Nephron (organoid): Measurements from ENCODE around the gene FIBP.
A peak's percentile ranks its signal among the peaks of the same experiment; 100 is the strongest.

ENCODE experiments used
- H3K27ac Mint-ChIP-seq, 3 experiments: 2 replicates each; pipeline ENCODE4 v1.8.0; 2020; ENCODE audit warnings: mixed read lengths in 3 of 3, mild to moderate bottlenecking in 2 of 3, moderate library complexity in 1 of 3
- H3K27me3 Mint-ChIP-seq: 2 replicates; pipeline ENCODE4 v1.8.0; 2021; ENCODE audit warnings: low read depth, mild to moderate bottlenecking, moderate library complexity, mixed read lengths
- H3K36me3 Mint-ChIP-seq: 2 replicates; pipeline ENCODE4 v1.8.0; 2020; ENCODE audit warnings: low read depth, mixed read lengths
- H3K4me1 Mint-ChIP-seq: 2 replicates; pipeline ENCODE4 v1.8.0; 2020; ENCODE audit warnings: mixed read lengths
- H3K4me3 Mint-ChIP-seq, 3 experiments: 2 replicates each; pipeline ENCODE4 v1.8.0; 2020; ENCODE audit warnings: mild to moderate bottlenecking in 3 of 3, mixed read lengths in 3 of 3, moderate library complexity in 2 of 3
- H3K9me3 Mint-ChIP-seq: 2 replicates; pipeline ENCODE4 v1.8.0; 2020; ENCODE audit warnings: mixed read lengths
- TF ChIP-seq, protein P1 (sequence below), 3 experiments: fragments of 200-600 bp; sonication (generic); IDR thresholded peaks; one replicate each; pipeline ENCODE4 v1.5.0; 2021; ENCODE audit warnings: antibody characterized with exemption in 3 of 3; ENCODE audit not compliant: unreplicated experiment in 3 of 3

The FIBP gene

DNA sequence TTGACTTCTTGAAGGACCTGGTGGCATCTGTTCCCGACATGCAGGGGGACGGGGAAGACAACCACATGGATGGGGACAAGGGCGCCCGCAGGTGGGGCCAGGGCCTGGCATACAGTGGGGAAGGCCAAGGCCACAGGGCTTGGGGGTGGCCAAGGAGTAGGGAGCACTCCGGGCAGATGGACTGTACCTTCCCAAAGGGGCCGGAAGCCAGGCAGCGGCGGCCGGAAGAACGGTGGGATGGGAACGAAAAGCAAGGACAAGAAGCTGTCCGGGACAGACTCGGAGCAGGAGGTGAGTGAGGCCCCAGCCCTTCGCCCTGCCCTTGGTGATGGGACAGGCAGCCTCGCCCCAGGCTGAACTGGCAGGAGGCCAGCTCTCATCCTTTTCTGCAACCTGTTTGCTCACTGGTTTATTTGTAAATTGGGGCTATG, 32.1 kb upstream of the FIBP start:
- Mint-ChIP-seq H3K9me3 (no peaks in the 10 kb centered on the region), H3K27me3 (no peaks in the 10 kb centered on the region), H3K4me1 (peaks cover 11% of the 10 kb centered on the region), H3K27ac (no peak overlapping the region), H3K36me3 (peaks cover 25% of the 10 kb centered on the region), H3K4me3 (peak overlapping the region; percentile 90 to 91 (median 90))
- TF ChIP-seq, protein P1, sequence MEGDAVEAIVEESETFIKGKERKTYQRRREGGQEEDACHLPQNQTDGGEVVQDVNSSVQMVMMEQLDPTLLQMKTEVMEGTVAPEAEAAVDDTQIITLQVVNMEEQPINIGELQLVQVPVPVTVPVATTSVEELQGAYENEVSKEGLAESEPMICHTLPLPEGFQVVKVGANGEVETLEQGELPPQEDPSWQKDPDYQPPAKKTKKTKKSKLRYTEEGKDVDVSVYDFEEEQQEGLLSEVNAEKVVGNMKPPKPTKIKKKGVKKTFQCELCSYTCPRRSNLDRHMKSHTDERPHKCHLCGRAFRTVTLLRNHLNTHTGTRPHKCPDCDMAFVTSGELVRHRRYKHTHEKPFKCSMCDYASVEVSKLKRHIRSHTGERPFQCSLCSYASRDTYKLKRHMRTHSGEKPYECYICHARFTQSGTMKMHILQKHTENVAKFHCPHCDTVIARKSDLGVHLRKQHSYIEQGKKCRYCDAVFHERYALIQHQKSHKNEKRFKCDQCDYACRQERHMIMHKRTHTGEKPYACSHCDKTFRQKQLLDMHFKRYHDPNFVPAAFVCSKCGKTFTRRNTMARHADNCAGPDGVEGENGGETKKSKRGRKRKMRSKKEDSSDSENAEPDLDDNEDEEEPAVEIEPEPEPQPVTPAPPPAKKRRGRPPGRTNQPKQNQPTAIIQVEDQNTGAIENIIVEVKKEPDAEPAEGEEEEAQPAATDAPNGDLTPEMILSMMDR (IDR thresholded peaks at IDR 0.05; ENCODE audit: unreplicated experiment in 3 of 3) = no peak

DNA sequence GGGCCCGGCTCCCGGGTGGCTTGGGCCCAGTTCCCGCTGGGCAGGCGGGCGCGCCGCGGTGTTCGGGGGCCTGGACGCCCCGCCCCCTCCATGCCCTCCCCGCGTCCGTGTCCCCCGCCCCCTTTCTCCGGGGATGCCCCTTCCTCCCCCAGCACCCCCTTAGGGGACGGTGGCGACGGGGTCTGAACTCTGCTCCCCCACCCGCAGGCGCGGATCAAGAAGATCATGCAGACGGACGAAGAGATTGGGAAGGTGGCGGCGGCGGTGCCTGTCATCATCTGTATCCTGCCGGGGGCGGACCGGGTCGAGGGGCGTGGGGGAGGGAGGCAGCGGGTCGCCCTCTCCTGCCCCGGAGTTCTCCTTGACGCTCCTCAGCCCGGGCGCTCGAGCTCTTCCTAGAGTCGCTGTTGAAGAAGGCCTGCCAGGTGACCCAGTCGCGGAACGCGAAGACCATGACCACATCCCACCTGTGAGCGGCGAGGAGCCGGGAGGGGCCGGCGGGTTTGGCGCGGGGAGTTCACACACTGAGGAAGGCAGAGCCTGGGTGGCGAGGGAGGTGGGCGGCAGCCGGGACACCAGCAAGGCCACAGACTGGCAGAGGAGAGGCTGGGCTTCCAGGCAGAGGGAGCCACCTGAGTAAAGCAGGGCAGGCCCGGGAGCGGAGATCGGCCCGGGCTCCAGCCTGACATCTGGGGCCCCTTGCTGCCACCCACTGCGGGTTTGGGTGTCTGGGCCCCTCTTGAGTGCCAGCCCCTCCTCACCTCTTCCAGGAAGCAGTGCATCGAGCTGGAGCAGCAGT, 31.5 kb upstream of the FIBP start:
- H3K36me3 Mint-ChIP-seq = peaks cover 25% of the 10 kb centered on the region
- no peaks in the 10 kb centered on the region for H3K9me3 Mint-ChIP-seq
- H3K4me3 Mint-ChIP-seq = peak overlapping the region; percentile 90 to 91 (median 90)
- peak overlapping the region in 1 of 3 experiments; percentile 53 for H3K27ac Mint-ChIP-seq
- peaks cover 17% of the 10 kb centered on the region for H3K4me1 Mint-ChIP-seq
- TF ChIP-seq, protein P1 (IDR thresholded peaks at IDR 0.05; ENCODE audit: unreplicated experiment in 3 of 3) = no peak
- no peaks in the 10 kb centered on the region for H3K27me3 Mint-ChIP-seq

DNA sequence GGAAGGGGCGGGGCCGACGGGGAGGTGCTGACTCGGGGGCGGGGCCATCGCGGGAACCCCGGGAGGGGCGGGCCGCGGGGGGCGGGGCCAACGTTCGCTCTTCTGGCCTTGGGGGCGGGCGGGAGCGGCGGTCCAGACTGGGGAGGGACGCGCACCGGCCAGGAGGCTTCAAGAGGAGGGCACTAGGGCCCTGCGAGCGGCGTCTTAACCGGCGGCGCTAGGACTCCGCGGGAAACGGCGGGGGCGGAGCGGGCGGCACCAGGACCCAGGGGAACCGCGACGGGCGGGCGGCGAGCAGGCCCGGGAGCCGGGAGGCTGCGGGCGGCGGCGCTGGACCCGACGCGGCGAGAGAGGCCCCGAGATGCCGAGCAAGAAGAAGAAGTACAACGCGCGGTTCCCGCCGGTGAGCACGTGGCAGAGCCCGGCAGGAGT, 30.9 kb upstream of the FIBP start, which contains the start of gene DRAP1:
Gene DRAP1 (plus strand): TSS at position 286 of the 432 bp plus-strand sequence. CDS start 76 bp downstream, at position 362.
- peaks cover 25% of the 10 kb centered on the region for H3K36me3 Mint-ChIP-seq
- H3K27me3 Mint-ChIP-seq = no peaks in the 10 kb centered on the region
- TF ChIP-seq, protein P1 (IDR thresholded peaks at IDR 0.05; ENCODE audit: unreplicated experiment in 3 of 3) = no peak
- H3K9me3 Mint-ChIP-seq = no peaks in the 10 kb centered on the region
- peak within 1 kb of the TSS; percentile 23 to 65 (median 29) for H3K27ac Mint-ChIP-seq
- peak within 1 kb of the TSS; percentile 90 to 91 (median 90) for H3K4me3 Mint-ChIP-seq
- H3K4me1 Mint-ChIP-seq = peaks cover 21% of the 10 kb centered on the region

DNA sequence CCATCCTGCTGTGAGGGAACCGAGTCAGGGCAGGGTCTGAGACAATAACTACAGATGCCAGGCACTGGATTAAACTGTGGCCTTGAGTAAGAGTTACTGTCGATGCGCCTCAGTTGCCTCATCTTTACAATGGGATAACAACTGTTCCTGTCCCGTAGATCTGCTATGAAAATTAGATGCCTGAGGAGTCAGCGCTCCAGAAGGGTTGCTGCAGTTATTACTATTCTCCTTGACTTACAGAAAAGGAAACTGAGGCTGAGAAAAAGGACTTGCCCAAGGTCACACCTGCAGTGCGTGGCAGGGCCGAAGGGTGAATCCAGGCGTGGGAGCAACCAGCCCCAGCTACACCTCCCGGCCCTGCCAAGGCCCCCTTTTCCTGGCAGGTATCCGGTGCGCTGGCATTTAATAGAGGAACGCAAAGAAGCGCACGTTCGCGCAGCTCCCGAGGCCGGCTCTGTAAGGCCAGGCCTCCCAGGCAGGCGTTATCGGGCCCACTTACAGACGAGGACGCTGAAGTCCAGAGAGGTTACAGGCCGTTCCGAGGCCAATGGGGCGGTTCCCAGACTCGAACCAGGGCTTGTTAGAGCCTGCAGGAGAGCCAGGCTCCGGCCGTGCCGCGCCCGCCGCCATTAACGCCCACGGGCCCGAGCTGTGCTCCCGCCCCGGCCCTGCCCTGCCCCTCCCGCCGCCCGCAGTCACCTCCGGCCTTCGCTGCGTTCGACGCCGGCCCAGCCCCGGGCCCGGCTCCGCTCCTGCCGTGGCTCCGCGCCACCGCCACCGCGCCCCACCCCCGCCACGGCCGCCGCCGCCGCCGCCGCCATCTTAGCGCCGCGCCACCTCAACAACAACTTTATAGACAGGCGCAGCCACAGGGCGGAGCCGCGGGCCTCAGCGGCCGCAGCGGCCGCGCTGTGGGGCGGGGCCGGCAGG, 30.2 kb upstream of the FIBP start, which contains the start of gene C11orf68:
Gene C11orf68 (minus strand): TSS at position 852 of the 930 bp plus-strand sequence. CDS start 31 bp downstream, at position 821.
- TF ChIP-seq, protein P1 (IDR thresholded peaks at IDR 0.05; ENCODE audit: unreplicated experiment in 3 of 3) = no peak
- Mint-ChIP-seq H3K27ac (peak within 1 kb of the TSS; percentile 23 to 65 (median 29)), H3K36me3 (peaks cover 24% of the 10 kb centered on the region), H3K4me3 (peak within 1 kb of the TSS; percentile 90 to 91 (median 90)), H3K4me1 (peaks cover 21% of the 10 kb centered on the region), H3K27me3 (no peaks in the 10 kb centered on the region), H3K9me3 (no peaks in the 10 kb centered on the region)

DNA sequence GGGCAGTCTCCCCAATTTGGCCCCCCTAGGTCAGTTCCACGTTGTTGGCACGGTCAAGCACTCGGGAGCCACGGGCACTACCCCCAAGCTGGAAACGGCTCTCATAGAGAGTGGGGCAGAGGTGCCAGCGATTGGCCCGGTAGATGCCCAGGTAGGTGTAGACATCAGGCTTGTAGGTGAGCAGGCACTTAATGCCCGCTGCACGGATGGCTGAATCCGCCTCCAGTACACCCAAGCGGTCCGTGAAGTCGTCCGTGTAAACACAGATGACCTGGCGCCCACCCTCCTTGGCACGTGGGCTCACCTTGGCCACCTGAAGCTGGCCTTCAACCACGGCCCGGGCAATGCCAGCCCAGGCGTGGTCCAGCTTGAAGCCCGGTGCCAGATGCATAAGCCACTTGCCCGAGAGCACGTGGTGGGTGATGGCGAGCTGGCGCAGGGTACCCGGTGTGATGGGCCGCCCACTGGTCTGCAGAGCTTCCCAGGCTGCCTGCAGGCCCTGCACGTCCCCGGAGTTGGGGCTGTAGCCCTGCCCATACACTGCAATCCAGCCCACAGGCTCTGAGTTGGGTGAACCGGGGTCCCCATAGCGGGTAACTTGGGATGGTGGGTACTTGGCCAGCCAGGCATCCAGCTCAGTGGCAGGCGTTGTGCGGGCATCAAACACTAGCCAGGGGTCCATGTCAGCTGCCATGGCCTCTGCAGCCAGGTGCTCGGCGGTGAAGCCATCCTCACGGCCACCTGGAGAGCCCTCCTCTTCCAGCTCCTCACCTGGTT, 29.4 kb upstream of the FIBP start:
- no peaks in the 10 kb centered on the region for H3K27me3 Mint-ChIP-seq
- H3K9me3 Mint-ChIP-seq = no peaks in the 10 kb centered on the region
- H3K4me3 Mint-ChIP-seq = peak overlapping the region; percentile 88 to 90 (median 89)
- H3K27ac Mint-ChIP-seq = peak overlapping the region; percentile 46 to 79 (median 70)
- TF ChIP-seq, protein P1 (IDR thresholded peaks at IDR 0.05; ENCODE audit: unreplicated experiment in 3 of 3) = no peak
- peaks cover 27% of the 10 kb centered on the region for H3K4me1 Mint-ChIP-seq
- peaks cover 16% of the 10 kb centered on the region for H3K36me3 Mint-ChIP-seq
